HG03066 (cell line): ENCODE data around the gene SMG6.

Experiments used
- ATAC-seq: cut with Tn5 transposase; IDR thresholded peaks from one replicate; pipeline ENCODE4 v1.9.1; 2021; ENCODE audit warnings: low read depth; ENCODE audit not compliant: unreplicated experiment

The SMG6 gene

GRCh38 chr17:2040219-2040827 lies 263.3 kb downstream of the SMG6 start:
- ATAC-seq = no peak

- ATAC-seq = no peak
Observed at GRCh38 chr17:2037155-2037554, 266.4 kb downstream of the SMG6 start.

DNA sequence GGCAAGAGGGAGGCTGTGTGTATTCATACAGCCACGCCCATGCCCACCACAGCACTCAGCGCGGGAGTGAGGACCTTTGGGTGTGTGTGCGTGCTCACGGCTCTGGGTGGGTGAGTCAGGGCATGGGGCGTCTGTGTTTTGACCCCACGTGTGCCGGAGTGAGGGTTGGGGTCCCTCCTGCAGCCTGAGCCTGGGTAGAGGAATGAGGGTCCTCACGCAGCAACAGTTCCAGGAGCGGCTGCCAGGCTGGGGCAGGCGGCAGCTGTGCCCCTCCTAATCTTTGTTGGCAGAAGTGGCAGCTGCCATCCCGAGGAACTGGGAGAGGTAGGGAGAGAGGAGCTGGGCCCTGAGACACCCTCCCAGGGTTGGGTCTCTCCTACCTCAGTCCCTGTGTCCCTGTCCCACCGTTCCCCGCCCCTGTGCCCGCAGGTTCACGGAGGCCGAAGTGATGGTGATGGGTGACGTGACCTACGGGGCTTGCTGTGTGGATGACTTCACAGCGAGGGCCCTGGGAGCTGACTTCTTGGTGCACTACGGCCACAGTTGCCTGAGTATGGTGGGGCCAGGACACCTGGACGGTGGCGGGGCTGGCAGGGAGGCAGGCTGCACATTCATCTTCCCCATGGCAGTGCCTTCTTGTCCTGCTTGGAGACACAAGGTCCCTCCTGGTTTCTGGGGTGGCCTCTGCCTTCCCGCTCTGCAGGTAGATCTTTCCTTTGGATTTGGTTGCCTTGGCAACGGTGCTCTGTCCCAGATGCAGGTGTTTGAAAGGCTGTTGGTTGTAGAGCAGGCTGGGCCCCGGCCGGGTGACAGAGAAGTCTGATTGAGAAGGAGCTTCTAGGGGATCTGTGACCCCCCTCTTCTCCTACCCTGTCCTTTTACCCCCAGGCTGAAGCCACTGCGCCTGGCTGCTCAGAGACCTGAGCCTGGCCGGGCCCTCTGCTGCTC lies 267.8 kb downstream of the SMG6 start:
- ATAC-seq = no peak

GRCh38 chr17:2034806-2035540 lies 268.6 kb downstream of the SMG6 start:
- ATAC-seq = no peak

DNA sequence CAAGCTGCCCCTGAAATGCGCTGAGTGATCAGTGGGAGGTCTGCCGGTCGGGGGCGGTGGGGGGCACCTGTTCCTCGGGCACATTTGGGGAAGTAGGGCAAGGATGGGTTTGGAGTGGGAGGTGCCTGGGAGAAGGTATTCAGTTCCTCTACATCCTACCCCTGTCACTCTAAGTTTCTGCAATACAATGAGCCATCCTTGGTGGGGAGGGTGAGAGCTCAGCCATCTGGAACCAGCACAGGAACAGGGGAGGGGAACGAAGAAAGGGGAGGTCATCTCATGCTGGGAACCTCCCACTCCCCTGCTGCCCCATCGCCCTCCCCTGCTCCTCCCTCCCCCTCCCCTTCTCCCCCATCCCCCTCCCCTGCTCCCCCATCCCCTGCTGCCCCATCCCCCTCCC lies 269.4 kb downstream of the SMG6 start:
- ATAC-seq = no peak

DNA sequence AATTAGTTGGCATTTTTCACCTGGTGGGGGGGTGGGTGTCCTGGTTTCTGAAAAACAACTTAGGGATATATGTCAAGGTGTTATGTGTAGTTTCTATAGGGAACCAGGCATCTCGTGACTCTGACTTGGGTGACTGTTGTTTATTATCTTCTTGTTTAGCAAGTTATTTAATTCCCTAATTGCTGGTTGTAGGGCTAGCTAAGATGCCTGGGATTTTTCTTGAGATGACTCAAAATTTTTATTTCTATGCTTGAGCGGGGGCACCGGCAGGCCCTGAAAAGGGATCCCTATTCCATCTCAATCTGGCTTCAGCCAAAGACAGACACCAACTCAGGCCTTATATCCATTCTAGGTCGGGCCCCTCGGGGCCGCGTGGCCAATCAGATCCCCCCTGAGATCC lies 270.4 kb downstream of the SMG6 start:
- ATAC-seq = no peak

DNA sequence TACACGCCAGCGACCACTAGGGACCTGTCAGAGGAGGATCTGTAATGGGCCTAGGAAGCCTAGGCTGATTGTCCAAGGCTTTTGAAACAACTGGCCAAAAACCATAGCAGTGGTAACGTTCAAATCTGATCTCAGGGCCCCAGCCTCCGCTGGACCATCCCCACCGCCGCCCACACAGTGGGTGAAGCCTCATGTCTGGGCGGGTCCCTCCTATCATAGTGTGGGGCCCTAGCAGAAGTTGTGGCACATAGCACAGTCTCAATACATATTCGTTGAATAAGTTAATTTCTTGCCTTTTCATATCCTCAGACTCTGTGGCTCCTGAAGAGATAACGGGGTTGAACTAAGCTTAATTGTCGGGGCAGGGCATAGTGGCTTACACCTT lies 272.8 kb downstream of the SMG6 start:
- peak; percentile 9 for ATAC-seq

DNA sequence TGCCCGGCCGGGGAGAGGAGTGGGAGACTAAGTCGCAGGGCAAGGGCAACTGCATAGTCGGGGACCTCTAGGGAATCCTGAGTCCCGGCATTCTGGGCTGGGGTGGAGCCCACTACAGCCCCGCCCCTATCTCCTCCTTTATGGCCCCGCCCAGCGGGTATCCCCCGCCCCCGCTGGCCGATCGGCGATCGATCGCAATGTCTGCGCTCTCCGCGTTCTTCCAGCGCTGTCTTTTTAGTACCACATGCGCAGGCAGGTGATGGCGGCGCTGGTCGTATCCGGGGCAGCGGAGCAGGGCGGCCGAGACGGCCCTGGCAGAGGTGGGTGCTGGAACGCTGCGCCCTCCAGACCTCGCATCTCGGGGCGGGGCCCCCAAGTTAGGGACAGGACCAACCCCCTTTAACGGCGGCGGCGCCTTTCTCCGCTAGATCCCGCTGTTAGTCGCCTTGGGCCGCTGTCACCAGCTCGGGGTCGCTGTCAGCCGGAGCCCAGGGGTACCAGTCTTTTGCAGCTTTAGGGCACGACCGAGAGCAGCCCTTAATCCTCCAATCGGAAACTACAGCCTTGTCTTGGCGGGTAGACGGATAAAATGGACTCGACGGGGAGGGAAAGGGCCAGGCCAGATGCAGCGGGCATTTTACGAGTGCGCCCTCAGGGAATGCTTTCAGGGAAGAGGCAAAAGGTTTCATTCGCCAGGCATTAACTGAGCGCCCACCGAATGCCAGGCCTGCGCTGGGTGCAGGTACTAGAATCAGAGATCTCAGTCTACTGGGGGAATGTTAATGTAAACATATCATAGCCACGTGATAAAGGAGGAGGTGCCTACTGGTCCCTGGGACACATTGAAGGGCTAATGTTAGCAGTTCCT lies 273.4 kb downstream of the SMG6 start, which contains the start of gene DPH1:
TSS of gene DPH1 (plus strand) at position 243 of the 868 bp plus-strand sequence. CDS start at position 260, 17 bp downstream.
- peak; percentile 70 for ATAC-seq

GRCh38 chr17:2028737-2029136 lies 274.8 kb downstream of the SMG6 start:
- ATAC-seq = no peak

DNA sequence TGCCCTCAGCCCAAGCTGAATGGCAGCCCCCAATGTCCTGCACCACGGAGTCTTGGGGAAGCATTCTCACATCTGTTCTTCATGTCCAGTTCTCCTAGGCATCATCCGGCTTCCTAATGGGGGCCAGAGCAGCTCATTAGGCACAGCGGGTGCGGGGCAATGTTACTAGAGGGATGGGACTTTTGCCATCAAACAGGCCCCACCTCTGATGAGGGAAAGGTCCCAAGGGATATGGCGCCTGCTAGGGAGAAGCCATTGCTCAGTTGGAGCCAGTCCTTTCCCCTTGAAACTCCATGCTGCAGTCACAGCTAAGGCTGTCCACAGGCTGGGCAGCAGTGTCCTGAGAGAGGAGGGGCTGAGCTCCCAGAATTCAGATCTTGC lies 275.4 kb downstream of the SMG6 start:
- no peak for ATAC-seq

DNA sequence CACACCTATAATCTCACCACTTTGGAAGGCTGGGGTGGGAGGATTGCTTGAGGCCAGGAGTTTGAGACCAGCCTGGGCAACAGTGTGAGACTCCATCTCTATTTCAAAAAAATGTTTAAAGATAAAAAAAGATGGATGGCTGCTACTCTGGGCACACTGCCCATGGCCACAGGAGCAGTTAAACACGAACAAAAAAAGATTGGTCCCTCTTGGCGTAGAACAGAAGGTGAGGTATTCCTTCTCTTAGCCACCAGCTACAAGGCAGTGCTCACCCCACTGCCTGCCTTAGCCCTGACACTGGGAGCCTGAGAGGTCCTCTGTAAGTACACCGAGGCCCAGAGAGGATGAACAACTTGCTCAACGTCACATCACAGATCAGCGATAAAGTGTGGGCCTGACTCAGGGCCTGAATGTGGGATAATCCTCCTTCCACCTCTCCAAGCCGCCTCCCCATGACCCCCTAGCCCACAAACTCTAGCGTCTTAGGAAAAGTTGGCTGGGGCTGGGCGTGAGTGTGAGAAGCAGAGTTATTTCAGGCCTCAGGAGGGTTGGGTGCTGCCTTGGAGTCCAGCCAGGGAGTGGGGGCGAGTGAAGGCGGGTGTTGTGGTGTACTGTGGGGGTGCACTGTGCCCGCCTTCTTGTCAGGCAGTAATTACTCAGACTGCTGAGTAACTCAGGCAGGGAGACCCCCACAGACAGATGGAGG lies 275.9 kb downstream of the SMG6 start:
- ATAC-seq = no peak

DNA sequence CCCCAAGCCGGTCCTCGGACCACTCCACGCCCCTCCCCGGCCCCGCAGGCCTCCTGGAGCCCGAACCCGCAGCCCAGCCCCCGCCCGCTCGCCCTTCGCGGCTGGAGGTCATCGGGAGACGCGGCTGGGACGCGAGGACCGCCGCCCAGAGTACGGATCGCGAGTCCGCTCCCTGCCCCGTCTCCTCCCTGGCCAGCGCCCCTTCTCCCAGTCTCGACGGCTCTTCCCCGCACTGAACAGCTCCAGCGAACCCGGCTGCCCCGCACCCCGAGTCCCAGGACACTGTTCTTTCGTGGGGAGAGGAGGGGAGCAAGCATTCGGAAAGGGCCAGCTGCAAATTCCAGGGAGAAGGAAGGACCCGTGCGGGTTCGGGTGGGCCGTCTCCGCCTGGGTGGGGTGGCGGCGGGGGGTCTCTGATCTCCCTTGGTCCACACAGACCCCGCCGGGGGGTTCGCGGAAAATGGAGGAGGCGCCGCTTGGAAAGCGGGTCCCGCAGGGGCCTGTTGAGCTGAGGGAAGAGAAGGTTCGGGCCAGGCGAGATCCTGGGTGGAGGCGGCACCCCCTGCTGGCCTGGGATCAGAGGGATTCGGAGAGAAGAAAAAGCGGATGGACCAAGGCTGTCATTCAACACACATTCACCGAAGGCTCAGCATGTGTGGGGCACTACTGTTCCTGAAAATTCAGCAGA lies 277.8 kb downstream of the SMG6 start:
- no peak for ATAC-seq

DNA sequence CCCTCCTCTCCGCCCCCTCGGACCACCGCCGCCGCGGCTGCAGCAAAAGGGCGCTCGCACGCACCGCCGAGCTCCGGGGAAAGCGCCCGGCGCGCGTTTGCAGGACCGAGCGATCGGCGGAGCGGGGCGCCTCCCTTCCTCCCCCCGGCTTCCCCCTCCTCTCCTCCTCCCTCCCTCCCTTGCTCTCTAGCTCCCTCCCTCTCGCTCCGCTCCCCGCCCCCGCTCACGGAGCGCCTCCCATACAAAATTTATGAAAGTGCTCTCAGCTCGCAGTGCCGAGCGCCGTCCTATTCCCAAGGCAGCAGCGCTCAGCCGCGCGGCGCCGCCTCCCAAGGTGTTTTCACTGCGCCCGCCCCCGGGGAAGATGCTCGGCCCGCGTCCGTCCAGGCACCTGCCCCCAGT lies 278.4 kb downstream of the SMG6 start, which contains the start of gene RTN4RL1:
TSS of gene RTN4RL1 (minus strand) at position 115 of the 402 bp plus-strand sequence. CDS start 469 bp downstream, outside the sequence.
- ATAC-seq = no peak

GRCh38 chr17:2024572-2025219 lies 278.9 kb downstream of the SMG6 start:
- ATAC-seq = no peak

GRCh38 chr17:2023692-2024571 lies 279.7 kb downstream of the SMG6 start:
- no peak for ATAC-seq

DNA sequence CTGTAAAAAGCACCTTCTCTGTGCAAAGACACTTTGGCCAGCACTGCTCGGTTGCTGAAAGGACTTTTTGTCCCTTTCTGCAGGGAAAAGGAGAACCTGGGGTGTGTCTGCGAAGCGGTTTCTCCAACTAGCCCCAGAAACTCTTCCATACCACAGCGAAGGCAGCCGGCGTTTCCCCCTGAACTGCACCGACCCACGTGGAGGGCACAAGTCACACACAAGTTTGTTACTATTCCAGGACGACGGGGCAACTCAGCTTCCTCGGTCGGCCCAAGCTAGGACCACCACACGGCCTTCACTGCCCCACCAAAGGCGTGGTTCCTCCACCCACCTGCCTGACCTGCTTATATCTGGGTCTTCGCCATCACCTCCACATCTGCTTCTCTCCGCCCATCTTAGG lies 280.3 kb downstream of the SMG6 start:
- no peak for ATAC-seq

DNA sequence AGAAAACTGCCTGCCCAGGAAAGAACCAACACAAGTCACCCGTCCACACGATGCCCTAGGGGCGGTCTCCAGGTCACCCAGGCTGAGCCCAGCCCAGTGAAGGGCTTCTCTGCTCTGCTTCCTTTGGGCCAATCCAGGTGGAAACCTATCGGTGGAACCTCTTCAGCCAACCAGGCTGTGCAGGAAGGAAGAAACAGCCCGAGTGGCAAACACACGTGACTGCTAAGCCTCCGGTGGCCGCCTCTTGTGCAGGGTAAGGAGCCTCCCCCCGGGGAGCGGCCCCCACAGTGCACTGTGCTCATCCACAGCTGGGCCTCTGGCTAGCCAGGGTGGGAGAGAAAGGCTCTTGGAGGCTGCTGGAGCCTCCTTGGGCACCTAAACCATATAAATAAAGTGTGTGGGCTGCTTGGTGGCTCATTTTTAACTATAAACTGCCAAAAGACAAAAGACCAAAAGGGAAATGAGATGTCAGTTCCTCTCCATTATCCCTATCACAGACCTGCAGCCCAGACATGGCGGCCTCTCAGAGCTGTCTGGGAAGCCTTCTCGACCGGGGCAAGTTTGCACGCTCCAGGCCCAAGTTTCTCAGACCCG lies 280.8 kb downstream of the SMG6 start:
- no peak for ATAC-seq
